Head of caudate nucleus (tissue), 42 donors: ENCODE measurements around the gene SNN.

Source experiments
- DNase-seq, 42 donors: peaks; one replicate each; pipeline versions ENCODE4 v3.0.0 to v3.0.0-alpha.2; 2020 to 2021; ENCODE audit warnings: mixed read lengths in 7 of 42
- intact Hi-C: fragments of 100-400 bp; cut with DNase I; formaldehyde crosslinking; loops from one replicate; pipeline ENCODE4 v1.15.0; 2022

SNN gene

DNA sequence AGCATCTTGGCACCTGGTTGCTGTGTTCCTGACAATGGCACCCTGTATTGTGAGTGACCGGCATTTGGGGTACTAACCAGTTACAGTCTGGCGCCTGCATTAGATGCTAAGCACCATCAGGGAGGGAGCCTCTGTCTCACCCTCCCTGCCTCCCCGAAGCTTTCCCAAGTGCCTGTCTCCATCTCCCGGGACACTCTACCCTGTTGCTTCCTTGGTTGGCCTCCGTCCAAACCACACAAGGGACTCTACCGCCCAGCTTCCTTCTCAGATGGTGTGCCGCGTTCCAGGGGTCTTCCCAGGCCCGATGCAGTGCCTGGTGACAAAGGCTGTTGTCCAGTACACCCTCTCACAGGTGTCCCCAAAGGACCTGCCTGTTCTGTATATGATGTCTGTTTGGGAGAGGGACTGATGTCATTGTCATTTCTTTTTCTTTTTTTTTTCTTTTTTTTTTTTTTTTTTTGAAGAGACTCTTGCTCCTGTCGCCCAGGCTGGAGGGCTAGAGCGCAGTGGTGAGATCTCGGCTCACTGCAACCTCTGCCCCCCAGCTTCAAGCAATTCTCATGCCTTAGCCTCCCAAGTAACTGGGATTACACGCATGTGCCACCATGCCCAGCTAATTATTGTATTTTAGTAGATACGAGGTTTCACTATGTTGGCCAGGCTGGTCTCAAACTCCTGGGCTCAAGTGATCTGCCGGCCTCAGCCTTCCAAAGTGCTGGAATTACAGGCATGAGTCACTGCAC is 6.7 kb downstream of the SNN start:
- no peak for DNase-seq
- intact Hi-C loops = loop anchor here (10.0 kb wide), 1 partner anchor 60 kb away; no protein-coding TSS in a partner anchor

DNA sequence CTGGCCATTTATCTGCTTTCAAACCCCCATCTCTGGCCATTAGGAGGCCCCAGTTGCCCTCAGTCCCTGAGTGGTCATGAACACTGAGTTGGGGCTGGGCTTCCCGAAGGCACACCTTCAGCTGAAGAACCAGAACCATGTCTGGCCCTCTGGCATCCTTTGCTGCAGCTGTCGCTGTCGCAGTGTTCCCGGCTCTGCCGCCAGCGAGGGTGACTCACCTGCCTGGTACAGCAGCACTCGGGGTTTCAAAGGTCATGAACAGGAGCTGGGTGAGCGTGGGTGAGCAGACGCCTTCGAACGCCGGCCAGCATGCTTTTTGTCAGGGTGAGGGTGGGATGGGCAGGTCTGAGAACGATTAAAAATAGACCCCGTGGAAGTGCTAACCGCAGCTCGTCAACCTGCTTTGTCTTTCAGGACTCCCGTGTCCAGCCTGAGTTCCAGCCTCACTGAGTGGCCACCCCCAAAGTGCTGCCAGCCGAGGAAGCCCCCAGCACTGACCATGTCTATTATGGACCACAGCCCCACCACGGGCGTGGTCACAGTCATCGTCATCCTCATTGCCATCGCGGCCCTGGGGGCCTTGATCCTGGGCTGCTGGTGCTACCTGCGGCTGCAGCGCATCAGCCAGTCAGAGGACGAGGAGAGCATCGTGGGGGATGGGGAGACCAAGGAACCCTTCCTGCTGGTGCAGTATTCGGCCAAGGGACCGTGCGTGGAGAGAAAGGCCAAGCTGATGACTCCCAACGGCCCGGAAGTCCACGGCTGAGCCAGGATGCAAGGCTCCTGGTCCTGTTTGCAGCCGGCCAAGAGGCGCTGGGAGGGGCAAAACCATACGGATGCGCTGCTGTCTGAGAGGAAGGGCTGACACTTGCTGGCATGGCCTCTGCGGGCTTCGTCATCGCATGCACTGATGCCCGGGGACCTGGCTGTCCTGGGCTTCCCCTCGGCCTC is 7.6 kb downstream of the SNN start:
- intact Hi-C loops = loop anchor here (10.0 kb wide), 1 partner anchor 59 kb away; no protein-coding TSS in a partner anchor
- DNase-seq = peak in 34 of 42 donors; percentile 39 to 86 (median 65)

DNA sequence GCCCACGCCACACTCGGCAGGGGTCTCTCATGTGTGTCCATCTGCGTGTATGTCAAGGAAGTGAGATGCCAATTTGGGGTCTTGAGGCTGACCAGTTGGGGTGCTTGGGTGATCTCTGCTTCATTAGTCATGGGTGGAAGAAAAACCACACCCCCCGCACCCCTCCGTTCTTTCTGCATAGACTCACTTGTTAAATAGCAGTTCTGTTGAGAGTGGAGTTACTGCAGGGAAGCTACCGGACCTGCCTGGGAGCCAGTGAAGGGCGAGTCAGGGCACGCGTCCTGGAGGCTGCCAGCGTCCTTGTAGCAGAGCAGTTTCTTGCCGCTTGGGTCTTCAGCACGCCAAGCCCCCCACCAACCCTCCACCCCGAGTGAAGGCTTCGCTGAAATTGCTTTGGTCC is 8.5 kb downstream of the SNN start:
- DNase-seq = no peak
- intact Hi-C loops = loop anchor here (10.0 kb wide), 1 partner anchor 58 kb away; no protein-coding TSS in a partner anchor

DNA sequence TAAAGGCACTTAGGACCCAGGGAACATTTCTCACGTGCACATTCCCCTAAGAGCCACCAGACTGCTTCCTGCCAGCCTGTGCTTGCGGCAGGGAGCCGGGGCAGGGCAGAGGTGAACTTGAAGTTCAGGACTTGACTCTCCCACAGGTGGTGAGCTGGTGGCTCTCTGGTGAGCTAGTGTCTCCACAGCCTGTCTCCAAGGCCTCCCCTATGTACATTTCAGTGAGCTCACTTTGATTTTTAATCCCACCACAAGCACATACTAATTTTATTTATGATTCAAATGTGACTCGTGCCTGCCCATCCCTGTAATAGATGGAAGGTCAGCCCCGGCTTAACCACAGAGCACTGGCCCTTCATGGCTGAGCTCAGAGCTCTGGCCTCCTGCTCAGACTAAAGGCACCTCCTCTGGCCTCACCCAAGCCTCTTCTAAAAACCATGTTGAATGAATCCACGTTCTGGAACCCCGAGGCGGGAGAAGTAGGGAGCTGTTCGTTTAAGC is 9.2 kb downstream of the SNN start:
- DNase-seq = no peak
- intact Hi-C loops = loop anchor here (10.0 kb wide), 1 partner anchor 57 kb away; no protein-coding TSS in a partner anchor

DNA sequence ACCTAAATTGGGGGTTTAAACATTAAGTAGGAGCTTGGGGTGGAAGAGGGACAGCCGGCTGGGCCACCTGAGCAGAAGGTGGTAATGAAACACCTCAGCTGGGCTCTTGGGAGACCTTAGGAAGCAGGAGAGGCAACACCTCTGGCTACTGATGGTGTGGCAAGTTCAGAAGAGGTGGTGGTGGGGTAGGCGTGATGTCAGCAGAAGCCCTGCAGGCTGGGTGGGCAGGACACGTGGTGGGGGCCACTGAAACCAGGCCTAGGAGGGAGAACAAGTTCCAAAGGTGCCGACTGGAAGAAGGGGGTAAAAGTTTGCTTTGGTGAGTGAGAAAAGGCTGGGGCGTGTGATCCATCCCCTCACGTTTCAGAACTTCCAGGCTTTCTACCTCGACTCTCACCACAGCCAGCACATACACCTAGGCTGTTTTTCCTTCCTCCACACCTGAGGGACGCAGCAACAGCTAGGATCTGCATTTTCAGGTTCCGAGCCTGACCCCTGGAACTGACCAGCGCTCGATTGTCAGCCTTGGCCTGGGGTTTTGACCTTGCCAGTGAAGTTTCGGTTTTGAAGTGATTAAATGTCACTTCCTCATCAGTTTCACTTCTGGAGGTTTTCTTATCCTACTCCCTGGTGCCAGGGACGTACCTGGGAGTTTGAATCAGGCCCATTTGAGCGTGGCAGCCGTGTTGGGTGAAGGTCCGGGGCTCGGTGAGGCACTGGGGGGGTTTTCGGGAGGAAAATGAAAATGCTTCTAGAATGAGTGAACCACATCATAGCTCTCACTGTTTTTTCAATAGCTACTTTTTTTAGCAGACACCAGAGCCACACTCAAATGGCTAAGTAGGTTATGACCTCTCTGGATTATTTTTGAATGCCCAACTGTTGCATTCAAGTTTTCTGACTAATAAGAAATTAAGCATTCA is 10.0 kb downstream of the SNN start:
- no peak for DNase-seq
- intact Hi-C loops = loop anchor here (10.0 kb wide), 1 partner anchor 57 kb away; no protein-coding TSS in a partner anchor

DNA sequence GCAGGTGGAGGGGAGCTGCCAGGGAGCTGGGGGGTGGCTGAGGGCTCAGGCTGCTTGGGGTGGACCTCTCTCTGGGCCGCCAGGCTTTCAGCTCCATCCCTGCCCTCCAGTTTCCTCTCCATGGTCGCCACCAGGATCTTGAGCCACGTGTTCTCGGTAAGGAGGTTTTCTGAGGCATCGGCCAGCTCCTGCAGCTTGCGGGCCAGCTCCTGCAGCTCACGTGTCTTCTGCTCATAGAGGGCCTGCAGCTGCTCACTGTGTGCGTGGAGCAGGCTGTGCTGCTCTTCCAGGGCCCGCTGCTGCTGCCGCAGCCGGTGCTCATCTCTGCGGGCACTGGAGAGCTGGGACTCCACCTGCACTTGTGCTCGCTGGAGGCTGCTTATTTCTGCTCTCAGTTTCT is 11.0 kb downstream of the SNN start:
- intact Hi-C loops = loop anchor here (10.0 kb wide), 1 partner anchor 56 kb away; no protein-coding TSS in a partner anchor
- peak in 16 of 42 donors; percentile 35 to 71 (median 53) for DNase-seq

DNA sequence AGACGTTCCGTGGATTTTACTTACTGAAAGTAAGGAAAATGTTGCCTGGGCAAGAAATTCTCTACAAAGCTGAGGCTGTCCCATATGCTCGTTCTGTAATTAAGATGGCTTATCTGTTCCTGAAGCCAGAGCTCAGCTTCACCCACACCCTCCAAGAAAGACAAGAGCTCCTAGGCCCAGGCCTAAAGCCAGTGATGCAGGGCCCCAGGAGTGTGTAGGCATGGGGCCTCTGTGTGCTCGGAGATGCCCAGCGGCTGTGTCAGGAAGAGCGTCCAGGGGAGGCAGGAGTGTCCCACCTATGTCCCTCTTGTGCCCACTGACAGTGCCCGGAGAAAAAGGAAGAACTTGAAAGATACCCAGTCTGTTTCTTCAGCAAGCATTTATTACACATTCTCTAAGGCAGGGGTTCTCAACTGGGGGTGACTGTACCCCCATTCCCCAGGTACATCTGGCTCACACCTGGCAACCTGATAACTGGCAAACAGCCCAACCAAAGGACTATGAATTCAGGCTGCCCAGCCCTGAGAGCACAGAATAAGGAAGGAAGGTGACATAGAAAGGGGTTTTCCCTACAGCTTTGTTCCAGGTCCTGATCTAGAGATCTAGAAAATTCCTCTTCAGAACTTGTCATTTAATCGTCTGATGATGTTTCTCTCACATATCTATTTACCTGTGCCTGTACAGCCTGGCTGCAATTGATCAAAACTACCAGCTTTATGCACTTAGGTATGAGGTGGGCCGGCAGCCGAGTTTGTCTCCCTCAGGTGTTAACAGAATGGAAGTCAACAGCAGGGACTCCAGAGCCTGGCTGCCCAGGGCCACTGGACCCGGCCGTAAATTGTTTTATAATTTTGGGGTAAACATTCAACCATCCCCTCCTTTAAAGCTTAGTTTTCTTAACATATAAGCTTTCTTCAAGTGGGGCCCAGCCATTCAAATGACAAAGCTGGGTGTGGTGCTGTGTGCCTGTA is 12.0 kb downstream of the SNN start:
- DNase-seq = peak in 4 of 42 donors; percentile 7 to 34 (median 18)
- intact Hi-C loops = loop anchor here (10.0 kb wide), 1 partner anchor 55 kb away; no protein-coding TSS in a partner anchor

DNA sequence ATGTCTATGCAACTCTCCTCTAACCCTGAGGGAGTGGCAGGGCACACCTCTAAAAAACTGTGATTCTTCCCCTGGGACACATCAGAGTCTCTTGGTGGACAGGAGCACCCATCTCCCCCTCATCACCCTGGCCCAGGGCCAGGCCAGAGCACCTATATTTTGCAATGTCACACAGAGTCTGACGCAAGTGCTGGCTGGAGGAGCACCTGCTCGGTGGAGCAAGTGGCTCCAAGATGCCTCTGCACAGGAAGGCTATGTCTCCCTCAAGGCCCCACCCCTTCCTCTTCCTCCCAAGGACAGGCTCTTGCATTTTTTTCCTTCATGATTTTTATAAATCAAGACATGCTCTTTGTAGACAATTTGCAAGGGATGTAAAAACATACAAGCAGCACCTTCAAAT is 13.3 kb downstream of the SNN start:
- intact Hi-C loops = no loop called here
- peak in 2 of 42 donors; percentile 35 to 38 for DNase-seq

DNA sequence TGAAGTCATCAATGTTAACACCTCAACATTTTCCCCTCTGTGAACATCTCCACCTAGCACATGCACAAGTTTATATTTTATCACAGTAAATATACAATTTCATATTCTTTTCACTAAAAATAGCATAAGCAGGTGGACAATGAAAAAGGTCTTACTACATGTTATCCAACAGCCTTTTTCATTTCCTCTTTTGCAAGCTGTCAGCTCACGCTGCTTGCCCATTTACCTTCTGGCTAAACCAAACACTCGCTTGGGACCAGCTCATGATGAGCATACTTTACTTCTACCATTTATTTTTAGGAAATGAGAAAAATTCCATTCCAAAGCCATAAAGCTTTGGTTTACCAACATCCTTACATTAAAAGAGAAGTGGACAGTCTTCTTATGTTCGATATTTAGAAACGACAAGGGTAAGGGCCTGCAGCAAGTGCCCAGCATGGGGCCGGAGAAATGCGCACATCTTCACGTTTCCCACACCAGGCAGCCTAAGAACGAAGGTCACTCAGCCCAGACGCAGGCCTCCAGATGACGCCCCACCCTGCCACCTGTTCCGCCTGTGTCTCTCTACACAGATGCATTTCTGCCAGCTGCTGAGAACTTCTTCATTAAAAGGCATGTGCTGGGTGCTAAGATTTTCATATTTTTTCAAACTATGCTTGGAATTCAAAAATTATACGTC is 13.9 kb downstream of the SNN start:
- intact Hi-C loops = no loop called here
- peak in 2 of 42 donors; percentile 30 to 33 for DNase-seq

DNA sequence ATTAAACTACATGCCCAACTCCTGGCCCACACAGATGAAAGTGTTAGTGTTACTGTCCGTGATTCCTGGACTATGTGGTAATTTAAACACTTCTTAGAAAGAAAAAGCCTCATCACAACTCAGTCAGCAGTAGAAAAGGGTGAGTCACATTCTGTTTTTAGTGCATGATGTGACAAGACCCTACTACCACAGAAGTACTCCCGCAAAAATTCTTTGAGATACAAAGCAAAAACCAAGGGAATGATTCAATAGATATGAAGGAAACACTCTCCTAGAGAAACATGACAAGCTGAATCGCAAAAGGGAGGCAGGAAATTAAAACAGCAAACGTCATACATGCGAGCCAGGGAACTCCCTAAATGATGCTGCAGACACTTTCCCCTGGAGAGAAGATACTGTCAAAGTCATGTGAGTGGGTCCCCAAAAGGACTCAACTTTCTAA is 14.4 kb downstream of the SNN start:
- intact Hi-C loops = no loop called here
- peak in 1 of 42 donors; percentile 4 for DNase-seq

DNA sequence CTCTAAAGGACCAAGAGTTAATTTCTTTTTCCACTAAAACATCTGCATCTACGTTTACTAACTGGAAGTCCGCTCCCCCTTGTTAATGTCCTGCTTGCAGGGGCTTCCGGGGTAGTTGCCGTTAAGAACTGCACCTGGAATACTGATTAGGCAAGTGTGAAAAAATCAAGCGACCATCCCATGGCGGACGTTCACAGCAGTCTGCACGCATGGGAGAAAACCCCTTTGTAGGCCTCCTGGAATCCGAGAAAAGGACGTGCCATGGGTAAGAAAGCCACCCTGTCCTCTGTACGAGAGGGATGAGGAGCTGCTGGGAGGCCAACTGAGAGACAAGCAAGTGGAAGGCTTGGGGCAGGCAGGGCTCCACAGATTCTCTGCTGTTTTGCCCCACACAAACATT is 14.9 kb downstream of the SNN start:
- DNase-seq = peak in 3 of 42 donors; percentile 10 to 33 (median 26)

DNA sequence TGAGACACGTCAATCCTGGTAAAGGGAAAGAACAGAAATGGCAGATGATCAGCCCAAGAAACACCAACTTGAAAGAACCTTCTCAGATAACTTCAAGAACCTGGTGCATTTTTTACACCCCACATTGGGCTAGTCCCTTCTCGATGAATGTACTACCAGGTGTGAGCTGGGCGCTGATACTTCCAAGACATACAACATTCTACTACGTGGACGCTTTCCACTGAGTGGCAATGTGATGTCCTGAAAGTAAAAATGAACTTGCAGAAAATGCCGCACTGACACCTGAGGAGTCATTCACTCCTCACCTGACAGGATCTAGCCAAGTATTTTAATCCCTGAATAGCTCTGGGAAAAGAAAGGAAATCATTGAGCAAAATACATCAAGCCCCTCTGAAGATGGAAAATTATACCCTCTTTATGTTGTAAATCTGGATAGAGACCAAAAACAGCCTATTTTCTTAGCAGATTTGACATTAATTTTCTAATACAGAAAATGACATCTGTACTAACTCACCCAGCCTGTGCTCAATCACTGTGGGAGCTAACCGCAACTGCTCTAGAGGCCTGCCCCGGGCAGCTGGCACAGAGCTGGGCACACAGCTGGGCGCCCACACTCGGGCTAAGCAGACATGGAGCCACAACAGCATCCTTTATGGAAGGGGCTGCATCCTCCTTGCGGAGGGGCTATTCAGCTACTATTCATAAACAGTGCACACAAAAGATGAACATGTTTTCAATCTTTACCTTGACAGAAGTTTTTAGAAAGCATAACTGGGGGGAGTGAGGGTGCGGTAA is 16.2 kb downstream of the SNN start:
- peak in 2 of 42 donors; percentile 10 to 26 for DNase-seq
- intact Hi-C loops = no loop called here

More for the DNA sequence above, 14.9 kb downstream of the SNN start:
- intact Hi-C loops = no loop called here

DNA sequence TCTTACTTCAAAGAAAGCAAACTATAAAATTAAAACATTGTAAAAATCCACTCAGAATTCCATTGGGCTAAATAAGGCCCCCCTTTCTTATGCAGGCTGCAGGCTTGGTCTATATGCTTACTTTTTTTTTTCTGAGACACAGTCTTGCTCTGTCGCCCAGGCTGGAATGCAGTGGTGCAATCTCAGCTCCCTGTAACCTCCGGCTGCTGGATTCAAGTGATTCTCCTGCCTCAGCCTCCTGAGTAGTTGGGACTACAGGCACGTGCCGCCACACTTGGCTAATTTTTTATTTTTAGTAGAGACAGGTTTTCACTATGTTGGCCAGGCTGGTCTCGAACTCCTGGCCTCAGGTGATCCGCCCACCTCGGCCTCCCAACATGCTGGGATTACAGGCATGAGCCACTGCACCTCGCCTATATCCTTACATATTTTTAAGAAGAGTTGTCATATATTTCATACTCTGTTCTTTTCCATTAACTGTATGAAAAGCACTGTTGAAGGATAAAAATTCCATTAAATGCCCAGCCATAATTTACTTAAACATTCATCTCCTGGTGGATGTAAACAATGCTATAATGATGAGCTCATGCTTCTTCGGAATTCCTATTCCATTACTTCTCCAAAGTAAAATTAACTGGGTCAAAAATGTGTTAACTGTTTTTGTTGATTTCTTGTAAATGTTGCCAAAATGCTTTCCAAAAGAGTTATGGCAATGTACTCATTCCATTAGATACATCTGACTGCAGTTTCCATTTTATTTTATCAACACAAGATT is 17.8 kb downstream of the SNN start:
- intact Hi-C loops = no loop called here
- DNase-seq = peak in 1 of 42 donors; percentile 26

DNA sequence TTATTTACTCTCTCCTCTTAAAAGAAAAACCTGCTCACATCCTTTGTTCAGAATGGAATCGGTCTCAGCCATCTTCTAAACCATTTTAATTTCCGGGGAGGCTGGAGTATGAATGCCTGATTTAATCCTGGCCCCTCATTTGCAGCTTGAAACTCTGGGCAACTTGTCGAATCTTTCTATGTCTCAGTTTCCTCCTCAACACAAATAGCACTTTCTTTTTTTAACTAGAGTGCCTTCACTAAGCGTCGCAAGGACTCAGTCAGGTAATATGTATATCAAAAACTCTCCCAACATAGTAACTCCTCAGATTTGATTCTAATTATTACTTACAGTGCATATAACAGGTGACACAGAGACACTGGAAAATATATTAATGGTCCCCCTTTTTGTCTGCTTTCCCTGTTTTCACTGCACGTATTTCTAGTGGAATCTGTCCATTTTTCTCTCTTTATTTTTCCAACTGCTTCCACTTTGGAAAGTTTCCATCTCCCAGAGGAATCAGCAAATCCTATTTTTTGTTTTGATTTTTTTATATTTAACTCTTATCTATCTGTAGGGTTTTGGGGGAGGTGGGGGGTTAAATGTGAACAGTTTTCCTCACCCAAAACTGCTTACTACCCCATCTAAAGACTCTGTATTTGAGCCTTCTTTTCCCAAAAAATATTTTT is 18.6 kb downstream of the SNN start:
- intact Hi-C loops = no loop called here
- DNase-seq = no peak
